NB4 (cell line): Measurements from ENCODE around the gene ITGAX.
"Not testable (repeated sequence)": the region's sequence is repeated elsewhere in the genome, so short reads cannot be mapped to it uniquely, and the experiment has no call there.

Source experiments
- DNase-seq: peaks from one replicate; pipeline ENCODE4 v3.0.0; 2010; ENCODE audit warnings: low read depth
- H3K4me3 ChIP-seq: one replicate; pipeline ENCODE4 v1.5.1; 2011; ENCODE audit warnings: mild to moderate bottlenecking, low read depth, low read length, moderate library complexity
- MAX ChIP-seq: IDR thresholded peaks from 2 replicates; pipeline ENCODE4 v1.6.1; 2011; ENCODE audit warnings: low read depth, low read length
- MYC ChIP-seq: IDR thresholded peaks from 2 replicates; pipeline ENCODE4 v1.6.1; 2011; ENCODE audit warnings: low read depth, low read length
- POLR2A ChIP-seq: IDR thresholded peaks from 2 replicates; pipeline ENCODE4 v1.6.1; 2011; ENCODE audit warnings: mild to moderate bottlenecking; ENCODE audit not compliant: insufficient read length; ENCODE audit errors: extremely low read depth
- TF ChIP-seq, protein P1 (sequence below): IDR thresholded peaks from one replicate; pipeline ENCODE4 v1.5.1; 2012; ENCODE audit warnings: low read depth, low read length

ITGAX gene

GRCh38 chr16:31354394-31355291, at the start of gene ITGAX:
ITGAX (plus strand) TSS chr16:31355176; CDS start chr16:31355255, 79 bp downstream.
- H3K4me3 ChIP-seq: peak within 1 kb of the TSS; percentile 17
- peak; percentile 90 for DNase-seq
- TF ChIP-seq MYC: peak; percentile 51; the same call in 1 of the 2 replicates
- peak; percentile 27; the same call in 1 of the 2 replicates for TF ChIP-seq MAX
- TF ChIP-seq, protein P1, sequence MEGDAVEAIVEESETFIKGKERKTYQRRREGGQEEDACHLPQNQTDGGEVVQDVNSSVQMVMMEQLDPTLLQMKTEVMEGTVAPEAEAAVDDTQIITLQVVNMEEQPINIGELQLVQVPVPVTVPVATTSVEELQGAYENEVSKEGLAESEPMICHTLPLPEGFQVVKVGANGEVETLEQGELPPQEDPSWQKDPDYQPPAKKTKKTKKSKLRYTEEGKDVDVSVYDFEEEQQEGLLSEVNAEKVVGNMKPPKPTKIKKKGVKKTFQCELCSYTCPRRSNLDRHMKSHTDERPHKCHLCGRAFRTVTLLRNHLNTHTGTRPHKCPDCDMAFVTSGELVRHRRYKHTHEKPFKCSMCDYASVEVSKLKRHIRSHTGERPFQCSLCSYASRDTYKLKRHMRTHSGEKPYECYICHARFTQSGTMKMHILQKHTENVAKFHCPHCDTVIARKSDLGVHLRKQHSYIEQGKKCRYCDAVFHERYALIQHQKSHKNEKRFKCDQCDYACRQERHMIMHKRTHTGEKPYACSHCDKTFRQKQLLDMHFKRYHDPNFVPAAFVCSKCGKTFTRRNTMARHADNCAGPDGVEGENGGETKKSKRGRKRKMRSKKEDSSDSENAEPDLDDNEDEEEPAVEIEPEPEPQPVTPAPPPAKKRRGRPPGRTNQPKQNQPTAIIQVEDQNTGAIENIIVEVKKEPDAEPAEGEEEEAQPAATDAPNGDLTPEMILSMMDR: no peak

GRCh38 chr16:31305219-31305618, 49.8 kb upstream of the ITGAX start:
- DNase-seq: no peak
- TF ChIP-seq MAX: no peak
- no peak for TF ChIP-seq POLR2A
- TF ChIP-seq, protein P1: no peak
- TF ChIP-seq MYC: no peak
- no peak overlapping the region for H3K4me3 ChIP-seq

- DNase-seq, H3K4me3 ChIP-seq: not testable (repeated sequence)
Measured at GRCh38 chr16:31308381-31308780, 46.6 kb upstream of the ITGAX start.

GRCh38 chr16:31322500-31322899, 32.5 kb upstream of the ITGAX start:
- no peak for DNase-seq
- TF ChIP-seq MAX (no peak), POLR2A (no peak), MYC (no peak)
- TF ChIP-seq, protein P1: no peak
- H3K4me3 ChIP-seq: no peak overlapping the region

DNA sequence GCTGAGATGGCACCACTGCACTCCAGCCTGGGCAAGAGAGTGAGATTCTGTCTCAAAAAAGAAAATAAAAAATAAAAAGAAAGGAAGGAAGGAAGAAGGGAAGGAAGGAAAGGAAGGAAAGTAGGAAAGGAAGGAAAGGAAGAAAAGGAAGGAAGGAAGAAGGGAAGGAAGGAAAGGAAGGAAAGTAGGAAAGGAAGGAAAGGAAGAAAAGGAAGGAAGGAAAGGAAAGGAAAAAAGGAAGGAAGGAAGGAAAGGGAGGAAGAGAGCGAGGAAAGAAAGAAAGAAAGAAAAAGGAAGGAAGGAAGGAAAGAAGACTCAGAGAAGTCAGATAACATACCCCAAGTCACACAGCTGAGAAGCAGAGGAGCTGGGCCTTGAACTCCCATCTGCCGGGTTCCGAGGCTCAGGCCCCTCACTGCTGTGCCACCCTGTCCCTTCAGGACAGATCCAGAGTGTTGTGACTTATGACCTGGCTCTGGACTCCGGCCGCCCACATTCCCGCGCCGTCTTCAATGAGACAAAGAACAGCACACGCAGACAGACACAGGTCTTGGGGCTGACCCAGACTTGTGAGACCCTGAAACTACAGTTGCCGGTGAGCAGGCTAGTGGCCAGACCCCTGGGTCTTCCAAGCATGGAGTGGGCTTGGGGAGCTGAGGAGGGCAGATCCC, 30.9 kb upstream of the ITGAX start:
- TF ChIP-seq, protein P1: no peak
- TF ChIP-seq MAX: no peak
- no peak for TF ChIP-seq POLR2A
- no peak for TF ChIP-seq MYC
- DNase-seq: no peak
- no peak overlapping the region for H3K4me3 ChIP-seq

DNA sequence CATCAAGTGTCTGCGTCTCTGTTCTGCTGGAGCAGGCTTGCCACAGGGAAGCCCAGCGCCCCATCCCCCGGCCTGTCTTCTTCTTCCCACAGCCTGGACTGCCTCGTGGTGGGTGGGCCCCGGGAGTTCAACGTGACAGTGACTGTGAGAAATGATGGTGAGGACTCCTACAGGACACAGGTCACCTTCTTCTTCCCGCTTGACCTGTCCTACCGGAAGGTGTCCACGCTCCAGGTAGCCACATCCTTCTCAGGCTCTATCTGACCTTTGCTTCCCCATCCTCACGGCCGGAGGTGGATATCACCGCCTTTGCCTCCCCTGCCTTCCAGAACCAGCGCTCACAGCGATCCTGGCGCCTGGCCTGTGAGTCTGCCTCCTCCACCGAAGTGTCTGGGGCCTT, 29.8 kb upstream of the ITGAX start:
- no peak overlapping the region for H3K4me3 ChIP-seq
- TF ChIP-seq POLR2A (no peak), MAX (no peak), MYC (no peak)
- TF ChIP-seq, protein P1: no peak
- DNase-seq: no peak
